Hematopoietic multipotent progenitor cell treated with erythropoietin and hydrocortisone succinate and interleukin-3 and kit ligand, for 4 days (in vitro differentiated cells): ENCODE measurements around the gene LILRB5.
"Not testable (repeated sequence)": the region's sequence is repeated elsewhere in the genome, so short reads cannot be mapped to it uniquely, and the experiment has no call there.

Experiments
- DNase-seq: peaks from one replicate; pipeline ENCODE4 v3.0.0-alpha.2; 2015

LILRB5 gene

GRCh38 chr19:54257116-54257480 lies at the start of gene LILRB5:
Gene LILRB5 (minus strand): TSS chr19:54257273. CDS start chr19:54257193, 80 bp downstream.
- no peak for DNase-seq

GRCh38 chr19:54305141-54305540 lies 48.1 kb upstream of the LILRB5 start:
- DNase-seq, result no peak

- peak; percentile 81 for DNase-seq
These were observed 45.2 kb upstream of the LILRB5 start for GRCh38 chr19:54302257-54302656.

- no peak for DNase-seq
These were observed 42.4 kb upstream of the LILRB5 start for GRCh38 chr19:54299515-54299914.

- no peak for DNase-seq
These were observed 42.0 kb upstream of the LILRB5 start for GRCh38 chr19:54299126-54299498.

DNA sequence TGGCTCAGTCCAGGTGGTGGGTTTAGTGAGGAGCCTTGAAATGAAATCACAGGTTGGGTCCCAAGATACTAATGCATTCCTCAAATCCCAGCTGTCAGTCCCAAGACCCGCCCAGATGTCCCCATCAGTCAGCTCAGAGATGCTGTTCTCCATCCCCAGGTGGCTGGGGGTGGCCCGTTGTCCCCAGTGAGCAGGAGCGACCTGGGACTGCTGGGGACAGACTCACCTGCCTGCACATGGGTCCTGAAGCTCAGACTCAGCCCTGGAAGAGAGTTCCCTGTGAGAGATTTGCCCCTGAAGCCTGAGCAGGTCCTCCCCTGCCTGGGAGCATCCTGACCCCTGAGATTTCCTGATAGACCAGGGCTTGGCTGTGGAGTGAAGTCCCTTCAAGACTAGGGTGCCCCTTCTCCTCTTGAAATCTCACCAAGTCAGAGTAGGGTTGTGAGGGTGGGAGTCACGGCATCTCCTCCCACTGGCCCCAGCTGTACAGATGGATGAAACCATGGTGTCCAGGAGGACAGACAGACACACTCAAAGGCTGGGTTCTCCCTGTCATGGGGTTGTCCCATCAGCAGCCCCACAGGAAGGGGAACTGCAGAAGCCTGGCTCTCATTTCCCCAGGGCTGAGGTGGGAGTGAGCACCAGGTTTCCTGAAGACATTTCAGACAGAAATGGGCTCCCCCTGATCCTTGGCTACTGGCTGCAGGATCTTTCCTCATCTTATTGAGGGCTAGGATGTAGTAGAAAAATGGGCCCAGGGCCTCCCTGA lies 41.5 kb upstream of the LILRB5 start:
- no peak for DNase-seq

GRCh38 chr19:54297759-54298305 lies 40.8 kb upstream of the LILRB5 start:
- DNase-seq, result peak; percentile 63

- no peak for DNase-seq
These were observed 37.5 kb upstream of the LILRB5 start for GRCh38 chr19:54294539-54294938.

DNA sequence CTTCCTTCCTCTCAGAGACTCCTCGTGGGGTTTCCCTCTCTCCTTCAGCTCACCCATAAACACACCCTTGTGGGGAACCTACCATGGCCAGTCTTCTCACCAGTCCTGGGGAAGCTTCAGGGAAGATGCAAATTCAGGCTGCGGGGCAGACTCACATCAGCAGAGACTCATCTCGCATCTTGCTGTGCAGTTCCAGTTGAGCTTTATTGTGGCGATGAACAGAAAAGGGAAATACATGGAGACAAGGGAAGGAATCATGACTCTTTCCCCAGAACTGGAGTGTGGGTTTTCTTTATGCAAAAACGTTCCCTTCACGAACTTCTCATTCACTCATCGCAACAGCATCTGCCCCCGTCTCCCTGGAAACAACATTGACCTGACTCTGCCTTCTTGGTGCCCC lies 32.1 kb upstream of the LILRB5 start:
- DNase-seq, result not testable (repeated sequence)

GRCh38 chr19:54287456-54287855 lies 30.4 kb upstream of the LILRB5 start:
- DNase-seq, result no peak

DNA sequence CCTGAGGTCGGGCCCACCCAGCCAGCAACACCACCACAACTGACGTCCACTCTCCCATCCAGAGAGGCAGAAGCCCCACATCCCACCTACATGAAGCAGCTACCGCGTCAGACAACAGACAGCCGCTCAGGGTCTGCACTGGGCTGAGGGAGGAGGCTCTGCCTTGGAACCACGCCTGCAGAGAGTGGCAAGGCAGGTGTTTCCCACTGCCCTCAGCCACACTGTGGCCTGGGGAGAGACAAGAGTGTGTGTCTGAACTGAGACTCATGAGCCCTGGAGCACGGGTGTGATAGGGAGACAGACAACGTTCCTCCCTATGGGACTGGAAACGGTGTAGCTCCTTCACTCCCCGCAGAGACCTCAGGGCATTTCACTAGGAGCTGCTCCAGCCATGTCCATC lies 29.2 kb upstream of the LILRB5 start:
- not testable (repeated sequence) for DNase-seq

DNA sequence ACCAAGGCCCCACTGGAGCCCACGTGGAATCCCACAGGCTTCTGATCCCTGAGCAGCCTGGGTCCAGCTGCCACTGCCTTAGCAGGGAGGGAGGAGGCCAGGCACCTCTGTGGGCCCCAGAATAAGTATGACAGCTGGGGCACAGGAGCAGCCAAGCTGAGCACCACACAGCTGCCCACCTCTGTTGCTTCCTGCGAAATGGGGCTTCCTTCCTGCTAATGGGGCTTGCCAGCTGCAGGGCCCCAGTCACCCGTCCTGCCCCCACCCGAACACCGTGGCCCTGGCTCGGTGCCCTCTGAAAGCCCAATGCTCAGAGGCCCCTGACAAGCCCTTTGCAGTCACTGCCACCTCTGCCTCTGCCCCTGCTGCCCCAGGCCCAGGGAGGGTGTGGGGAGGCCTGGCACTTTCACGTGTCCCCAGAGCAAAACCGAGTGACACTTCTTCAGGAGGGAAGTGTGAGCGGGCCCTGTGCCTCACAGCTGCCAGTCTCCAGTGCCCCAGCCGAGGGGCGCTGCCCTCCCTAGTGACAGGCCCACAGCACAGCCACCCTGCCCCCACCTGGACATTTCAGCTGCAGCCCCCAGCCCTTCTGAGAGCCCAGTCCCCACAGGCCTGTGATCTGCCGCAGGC lies 28.5 kb upstream of the LILRB5 start:
- peak; percentile 31 for DNase-seq

- DNase-seq, result peak; percentile 40
These were observed 25.8 kb upstream of the LILRB5 start for GRCh38 chr19:54282686-54283470.

GRCh38 chr19:54281729-54282075 lies 24.6 kb upstream of the LILRB5 start:
- DNase-seq, result not testable (repeated sequence)

- DNase-seq, result peak; percentile 71
These were observed 24.1 kb upstream of the LILRB5 start, which contains the start of gene LILRB2 for GRCh38 chr19:54281007-54281728. Gene LILRB2 (minus strand): TSS chr19:54281110. CDS start chr19:54280496, 614 bp downstream.

GRCh38 chr19:54280441-54280840 lies 23.4 kb upstream of the LILRB5 start:
- DNase-seq, result peak; percentile 51

- DNase-seq, result not testable (repeated sequence)
These were observed 23.0 kb upstream of the LILRB5 start for GRCh38 chr19:54280025-54280424.

DNA sequence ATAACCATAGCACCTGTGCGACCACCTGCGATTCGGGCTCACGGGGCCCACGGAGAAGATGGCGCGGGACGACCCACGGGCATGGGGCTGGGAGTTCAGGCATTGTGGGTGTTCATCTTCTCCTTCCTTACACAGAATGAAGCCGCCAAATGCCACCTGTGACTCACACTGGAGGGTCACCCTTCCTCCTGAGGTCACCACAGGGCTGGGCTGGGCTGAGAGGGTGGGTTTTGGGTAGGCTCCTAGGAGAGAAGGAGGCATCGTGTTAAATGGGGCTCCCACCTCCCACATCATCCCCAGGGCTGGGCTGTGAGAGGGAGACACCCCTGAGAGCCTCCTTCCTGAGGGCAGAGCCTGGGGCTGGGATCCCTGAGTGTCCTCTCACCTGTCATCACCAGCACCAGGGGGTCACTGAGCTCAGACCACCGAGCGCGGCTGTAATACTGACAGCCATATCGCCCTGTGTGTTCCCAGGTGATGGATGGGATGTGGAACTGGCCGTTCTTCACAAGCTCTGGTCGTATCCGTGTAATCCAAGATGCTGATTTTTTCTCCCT lies 22.4 kb upstream of the LILRB5 start:
- DNase-seq, result no peak

GRCh38 chr19:54278571-54279195 lies 21.6 kb upstream of the LILRB5 start:
- not testable (repeated sequence) for DNase-seq

GRCh38 chr19:54278056-54278455 lies 21.0 kb upstream of the LILRB5 start:
- DNase-seq, result not testable (repeated sequence)

GRCh38 chr19:54277111-54277615 lies 20.1 kb upstream of the LILRB5 start:
- DNase-seq, result not testable (repeated sequence)

DNA sequence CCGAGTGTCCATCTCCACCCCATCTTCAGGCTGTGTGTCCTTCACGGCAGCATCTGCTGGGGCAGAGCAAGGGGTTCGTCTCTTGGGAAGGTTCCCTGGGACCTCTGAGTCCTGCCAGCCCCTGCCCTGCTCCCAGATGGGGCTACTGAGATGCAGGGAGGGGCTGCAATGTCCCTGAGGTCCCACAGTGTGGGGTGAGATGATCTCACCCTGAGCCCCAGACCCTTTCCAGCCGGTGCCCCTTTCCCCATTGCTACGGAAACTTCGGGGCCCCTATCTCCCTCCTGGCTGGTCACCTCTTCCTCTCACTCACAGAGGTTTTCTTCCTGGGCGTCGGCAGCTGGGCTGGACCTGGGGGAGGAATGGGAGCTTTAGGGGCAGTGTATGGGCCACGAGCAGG lies 18.9 kb upstream of the LILRB5 start:
- DNase-seq, result no peak
